Right ventricle myocardium superior (tissue), 1 donor: ENCODE results near the gene UNC5CL. TPM values are rescaled to one million over a fixed set of nuclear protein-coding genes. Genes with fewer than 3 reads are reported as not detected.
"Not testable (repeated sequence)": the region's sequence is repeated elsewhere in the genome, so short reads cannot be mapped to it uniquely, and the experiment has no call there.

Experiments
- ATAC-seq: fragments of 200-7000 bp; cut with Tn5 transposase; one replicate; pipeline ENCODE4 v1.9.1; 2020; ENCODE audit warnings: mild to moderate bottlenecking; ENCODE audit not compliant: poor library complexity
- DNase-seq: peaks from one replicate; pipeline ENCODE4 v3.0.0-alpha.2; 2020
- intact Hi-C: fragments of 100-400 bp; cut with DNase I; formaldehyde crosslinking; loops from one replicate; pipeline ENCODE4 v1.11.2; 2022
- total RNA-seq: library from RNA; stranded (reverse); fragmentation: NEBNext Ultra II Directional; extraction: Animal tissue kit (Norgen Biotek cat#: 25700); gene quantifications from one replicate; pipeline ENCODE4 v1.2.1, GENCODE V29; 2021
- donor health status: DM: no; HTN: yes; CAD: no; lungs with severe emphysema.

UNC5CL gene
- total RNA-seq, 1 donor from 2014 or later = 0.40 TPM

GRCh38 chr6:41017663-41018062, 21.4 kb downstream of the UNC5CL start:
- intact Hi-C loops = no loop called here
- no peak for ATAC-seq
- no peak for DNase-seq

- DNase-seq, ATAC-seq, intact Hi-C loops: not testable (repeated sequence)
These were observed 23.2 kb downstream of the UNC5CL start for GRCh38 chr6:41015860-41016259.

- intact Hi-C loops = no loop called here
- ATAC-seq = no peak
These were observed 24.2 kb downstream of the UNC5CL start for GRCh38 chr6:41014780-41015179.

GRCh38 chr6:41013466-41014153, 25.4 kb downstream of the UNC5CL start:
- DNase-seq = no peak
- ATAC-seq = no peak
- intact Hi-C loops = no loop called here

More at GRCh38 chr6:41014780-41015179, 24.2 kb downstream of the UNC5CL start:
- no peak for DNase-seq

GRCh38 chr6:41011673-41012072, 27.3 kb downstream of the UNC5CL start:
- ATAC-seq = no peak
- intact Hi-C loops = no loop called here
- no peak for DNase-seq

GRCh38 chr6:41009669-41010068, 29.4 kb downstream of the UNC5CL start:
- ATAC-seq = no peak
- no peak for DNase-seq
- intact Hi-C loops = loop anchor here (10.0 kb wide), 1 partner anchor 55 kb away; no protein-coding TSS in a partner anchor

- no peak for ATAC-seq
- DNase-seq = no peak
- intact Hi-C loops = loop anchor here (10.0 kb wide), 1 partner anchor 57 kb away; no protein-coding TSS in a partner anchor
These were observed 31.0 kb downstream of the UNC5CL start for GRCh38 chr6:41008011-41008410.

- intact Hi-C loops = loop anchor here (10.0 kb wide), 1 partner anchor 58 kb away; no protein-coding TSS in a partner anchor
- not testable (repeated sequence) for DNase-seq, ATAC-seq
These were observed 32.0 kb downstream of the UNC5CL start for GRCh38 chr6:41006980-41007379.

- intact Hi-C loops = loop anchor here (10.0 kb wide), 1 partner anchor 59 kb away; no protein-coding TSS in a partner anchor
- DNase-seq = peak; percentile 42
These were observed 32.8 kb downstream of the UNC5CL start for GRCh38 chr6:41006217-41006616.

GRCh38 chr6:41002168-41002567, 36.9 kb downstream of the UNC5CL start:
- ATAC-seq (no peak), DNase-seq (no peak)
- intact Hi-C loops = loop anchor here (10.0 kb wide), 1 partner anchor 63 kb away; no protein-coding TSS in a partner anchor

More at GRCh38 chr6:41006217-41006616, 32.8 kb downstream of the UNC5CL start:
- peak; percentile 79 for ATAC-seq

- ATAC-seq = no peak
- intact Hi-C loops = loop anchor here (10.0 kb wide), 1 partner anchor 65 kb away; no protein-coding TSS in a partner anchor
- no peak for DNase-seq
These were observed 38.8 kb downstream of the UNC5CL start for GRCh38 chr6:41000248-41000647.

GRCh38 chr6:40999569-40999968, 39.5 kb downstream of the UNC5CL start:
- intact Hi-C loops = no loop called here
- peak; percentile 77 for DNase-seq
- peak; percentile 65 for ATAC-seq

GRCh38 chr6:40998661-40999060, 40.4 kb downstream of the UNC5CL start:
- no peak for DNase-seq
- ATAC-seq = peak; percentile 81
- intact Hi-C loops = no loop called here

GRCh38 chr6:40997234-40997957, 41.6 kb downstream of the UNC5CL start:
- DNase-seq (no peak), ATAC-seq (peak; percentile 45)
- intact Hi-C loops = no loop called here

- peak; percentile 53 for ATAC-seq
- intact Hi-C loops = no loop called here
- DNase-seq = no peak
These were observed 42.3 kb downstream of the UNC5CL start for GRCh38 chr6:40996591-40997233.

- DNase-seq = no peak
- intact Hi-C loops = no loop called here
- ATAC-seq = no peak
These were observed 46.3 kb downstream of the UNC5CL start for GRCh38 chr6:40992746-40993145.

GRCh38 chr6:40990301-40990700, 48.7 kb downstream of the UNC5CL start:
- DNase-seq (no peak), ATAC-seq (no peak)
- intact Hi-C loops = no loop called here

- DNase-seq = no peak
- no peak for ATAC-seq
- intact Hi-C loops = no loop called here
These were observed 49.5 kb downstream of the UNC5CL start for GRCh38 chr6:40989204-40990169.
